Ovary (tissue), 3 donors: ENCODE measurements around the gene SERP2.

ENCODE experiments used
- CTCF ChIP-seq, 3 donors: fragments of 450-650 bp in 2 of 3; fragments of 200-600 bp in 1 of 3; IDR thresholded peaks; one replicate each; pipeline versions ENCODE4 v1.5.1 to v1.8.0; 2016 to 2022; ENCODE audit warnings: antibody characterized with exemption in 3 of 3, mild to moderate bottlenecking in 1 of 3
- POLR2A ChIP-seq: fragments of 450-650 bp; IDR thresholded peaks from one replicate; pipeline ENCODE4 v1.6.1; 2017; ENCODE audit warnings: antibody characterized with exemption, mild to moderate bottlenecking, moderate library complexity
- donor health status: DM: no; HTN: no; CAD: no.

GRCh38 chr13:44334751-44335150, 38.9 kb upstream of the SERP2 start:
- TF ChIP-seq CTCF (IDR thresholded peaks at IDR 0.05) (no peak), POLR2A (no peak)
